Stimulated activated naive CD4-positive, alpha-beta T cell treated with Interleukin-2 at 50 U/mL for 16 hours (primary cell): ENCODE results near the gene UBE3C.
"Not testable (repeated sequence)": the region's sequence is repeated elsewhere in the genome, so short reads cannot be mapped to it uniquely, and the experiment has no call there.

Experiments
- DNase-seq: peaks from one replicate; lab custom pipeline; 2025; lab: John Stamatoyannopoulos, UW

Gene UBE3C

GRCh38 chr7:157235357-157236333, 96.9 kb downstream of the UBE3C start:
- no peak for DNase-seq

- DNase-seq, result no peak
Observed at GRCh38 chr7:157238087-157238486, 99.4 kb downstream of the UBE3C start.

- no peak for DNase-seq
Observed at GRCh38 chr7:157239571-157240270, 101.0 kb downstream of the UBE3C start.

- DNase-seq, result no peak
Observed at GRCh38 chr7:157241631-157242030, 102.9 kb downstream of the UBE3C start.

- no peak for DNase-seq
Observed at GRCh38 chr7:157244516-157245294, 106.0 kb downstream of the UBE3C start.

GRCh38 chr7:157246052-157246451, 107.3 kb downstream of the UBE3C start:
- no peak for DNase-seq

GRCh38 chr7:157248659-157249058, 109.9 kb downstream of the UBE3C start:
- DNase-seq, result no peak

GRCh38 chr7:157250605-157251228, 112.0 kb downstream of the UBE3C start:
- peak; percentile 3 for DNase-seq

- not testable (repeated sequence) for DNase-seq
Observed at GRCh38 chr7:157251817-157252216, 113.1 kb downstream of the UBE3C start.

- no peak for DNase-seq
Observed at GRCh38 chr7:157253850-157254249, 115.1 kb downstream of the UBE3C start.

GRCh38 chr7:157254781-157255180, 116.1 kb downstream of the UBE3C start:
- DNase-seq, result not testable (repeated sequence)

- no peak for DNase-seq
Observed at GRCh38 chr7:157255201-157255606, 116.5 kb downstream of the UBE3C start.

GRCh38 chr7:157263156-157263555, 124.4 kb downstream of the UBE3C start:
- DNase-seq, result no peak

GRCh38 chr7:157265051-157265450, 126.3 kb downstream of the UBE3C start:
- no peak for DNase-seq

GRCh38 chr7:157266272-157266671, 127.5 kb downstream of the UBE3C start:
- DNase-seq, result no peak

- DNase-seq, result no peak
Observed at GRCh38 chr7:157267516-157267915, 128.8 kb downstream of the UBE3C start.

- DNase-seq, result no peak
Observed at GRCh38 chr7:157267956-157268355, 129.2 kb downstream of the UBE3C start.

- no peak for DNase-seq
Observed at GRCh38 chr7:157268540-157268939, 129.8 kb downstream of the UBE3C start.

- DNase-seq, result no peak
Observed at GRCh38 chr7:157269341-157270059, 130.8 kb downstream of the UBE3C start.

- no peak for DNase-seq
Observed at GRCh38 chr7:157270060-157270444, 131.3 kb downstream of the UBE3C start.

GRCh38 chr7:157271315-157271990, 132.7 kb downstream of the UBE3C start:
- DNase-seq, result no peak
